GM23338 (cell line): Measurements from ENCODE around the gene SPTB. TPM values are rescaled to one million over a fixed set of nuclear protein-coding genes. Genes with fewer than 3 reads are reported as not detected.

Experiments
- ATAC-seq: fragments of 200-7000 bp; cut with Tn5 transposase; 3 replicates; pipeline ENCODE4 v1.9.1; 2020
- DNase-seq: peaks from one replicate; pipeline ENCODE4 v3.0.0-alpha.2; 2015; ENCODE audit warnings: low spot score
- H2AFZ ChIP-seq: fragments of 200-600 bp; sonication (generic); 2 replicates; pipeline ENCODE4 v1.8.0; 2016; ENCODE audit warnings: antibody characterized with exemption, mild to moderate bottlenecking, moderate library complexity
- H3F3A ChIP-seq: fragments of 200-600 bp; sonication (generic); replicated peaks from 2 replicates; pipeline ENCODE4 v1.8.0; 2017; ENCODE audit warnings: antibody characterized with exemption, mixed run types, low read depth
- H3K27ac ChIP-seq: fragments of 200-600 bp; sonication (generic); 2 replicates; pipeline ENCODE4 v1.6.1; 2016; ENCODE audit warnings: low read depth
- H3K27me3 ChIP-seq: fragments of 200-600 bp; sonication (generic); 2 replicates; pipeline ENCODE4 v1.8.0; 2016; ENCODE audit warnings: mild to moderate bottlenecking, mixed run types, moderate library complexity; ENCODE audit not compliant: insufficient read depth
- H3K36me3 ChIP-seq: fragments of 200-600 bp; sonication (generic); 2 replicates; pipeline ENCODE4 v1.8.0; 2016; ENCODE audit warnings: mild to moderate bottlenecking; ENCODE audit not compliant: insufficient read depth
- H3K4me1 ChIP-seq: fragments of 200-600 bp; sonication (generic); 2 replicates; pipeline ENCODE4 v1.8.0; 2016; ENCODE audit warnings: mild to moderate bottlenecking, moderate library complexity; ENCODE audit not compliant: insufficient read depth
- H3K4me2 ChIP-seq: fragments of 200-600 bp; sonication (generic); 2 replicates; pipeline ENCODE4 v1.7.1; 2017; ENCODE audit warnings: mixed run types
- H3K4me3 ChIP-seq: fragments of 200-600 bp; sonication (generic); 2 replicates; pipeline ENCODE4 v1.6.1; 2016; ENCODE audit warnings: mixed run types
- H3K79me2 ChIP-seq: fragments of 200-600 bp; sonication (generic); replicated peaks from 2 replicates; pipeline ENCODE4 v1.8.0; 2017; ENCODE audit warnings: mild to moderate bottlenecking; ENCODE audit not compliant: insufficient read depth
- H3K9me2 ChIP-seq: fragments of 200-600 bp; sonication (generic); 2 replicates; pipeline ENCODE4 v1.8.0; 2017; ENCODE audit not compliant: insufficient read depth
- H4K20me1 ChIP-seq: fragments of 200-600 bp; sonication (generic); replicated peaks from 2 replicates; pipeline ENCODE4 v1.8.0; 2017; ENCODE audit warnings: mild to moderate bottlenecking; ENCODE audit not compliant: insufficient read depth
- H3K27ac Mint-ChIP-seq: 2 replicates; pipeline ENCODE4 v1.8.0; 2020; ENCODE audit warnings: inconsistent platforms, mild to moderate bottlenecking, moderate library complexity, mixed read lengths
- H3K27me3 Mint-ChIP-seq: 3 replicates; pipeline ENCODE4 v1.8.0; 2022; ENCODE audit warnings: low read depth, mild to moderate bottlenecking, moderate library complexity, mixed read lengths, inconsistent platforms; ENCODE audit not compliant: insufficient read depth, poor library complexity
- H3K36me3 Mint-ChIP-seq: 3 replicates; pipeline ENCODE4 v1.8.0; 2021; ENCODE audit warnings: low read depth, mild to moderate bottlenecking, inconsistent platforms, moderate library complexity, mixed read lengths
- H3K4me1 Mint-ChIP-seq: 3 replicates; pipeline ENCODE4 v1.8.0; 2020; ENCODE audit warnings: mild to moderate bottlenecking, inconsistent platforms, mixed read lengths
- H3K4me3 Mint-ChIP-seq: 3 replicates; pipeline ENCODE4 v1.8.0; 2021; ENCODE audit warnings: moderate library complexity, mild to moderate bottlenecking, inconsistent platforms, mixed read lengths
- H3K9me3 Mint-ChIP-seq: 3 replicates; pipeline ENCODE4 v1.8.0; 2020; ENCODE audit warnings: moderate library complexity, mild to moderate bottlenecking, inconsistent platforms, mixed read lengths
- CREB1 ChIP-seq: fragments of 250-450 bp; sonication (Bioruptor Pico); IDR thresholded peaks from 2 replicates; pipeline ENCODE4 v1.5.0; 2020; ENCODE audit warnings: low read depth, mild to moderate bottlenecking, moderate library complexity
- EZH2 ChIP-seq: fragments of 200-600 bp; sonication (generic); IDR thresholded peaks from one replicate; pipeline ENCODE4 v1.8.0; 2017; ENCODE audit warnings: antibody characterized with exemption, mild to moderate bottlenecking, low read depth; ENCODE audit not compliant: unreplicated experiment
- EZH2phosphoT487 ChIP-seq: fragments of 200-600 bp; sonication (generic); IDR thresholded peaks from one replicate; pipeline ENCODE4 v1.8.1; 2018; ENCODE audit warnings: antibody characterized with exemption; ENCODE audit not compliant: unreplicated experiment
- JUNB ChIP-seq: IDR thresholded peaks from one replicate; pipeline ENCODE4 v1.6.1; 2016; ENCODE audit warnings: antibody characterized with exemption; ENCODE audit not compliant: unreplicated experiment
- NANOG ChIP-seq: IDR thresholded peaks from 2 replicates; pipeline ENCODE4 v1.6.1; 2016; ENCODE audit warnings: antibody characterized with exemption, borderline replicate concordance
- POLR2AphosphoS5 ChIP-seq: IDR thresholded peaks from 2 replicates; pipeline ENCODE4 v1.6.1; 2016; ENCODE audit warnings: antibody characterized with exemption, low read depth
- STAT1 ChIP-seq: IDR thresholded peaks from one replicate; pipeline ENCODE4 v1.6.1; 2016; ENCODE audit warnings: antibody characterized with exemption; ENCODE audit not compliant: unreplicated experiment
- ZNF114 ChIP-seq: fragments of 250-450 bp; sonication (Bioruptor Pico); IDR thresholded peaks from 2 replicates; pipeline ENCODE4 v1.5.0; 2020; ENCODE audit warnings: mild to moderate bottlenecking, moderate library complexity
- ZNF331 ChIP-seq: fragments of 250-450 bp; sonication (Bioruptor Pico); IDR thresholded peaks from 2 replicates; pipeline ENCODE4 v1.5.0; 2020; ENCODE audit warnings: low read depth, mild to moderate bottlenecking, moderate library complexity
- polyA plus RNA-seq: library from polyadenylated mRNA; unstranded; fragments of >200 nt; fragmentation: Nextera tagmentation; extraction: Ambion mirVana; gene quantifications from 2 replicates; pipeline ENCODE4 v1.2.1, GENCODE V29; 2016
- total RNA-seq: library from RNA; depleted of rRNA; stranded (reverse); fragments of >200 nt; shearing (Covaris generic); gene quantifications from 2 replicates; pipeline ENCODE4 v1.2.3, GENCODE V29; 2014
- TF ChIP-seq, protein P1 (sequence below), 2 experiments: fragments of 200-600 bp in 1 of 2; sonication (generic) in 1 of 2; conservative IDR thresholded peaks; 2 replicates each; pipeline versions ENCODE4 v1.5.1 to v1.6.1; 2016 to 2017; ENCODE audit warnings: antibody characterized with exemption in 2 of 2, low read depth in 2 of 2, mild to moderate bottlenecking in 2 of 2, moderate library complexity in 1 of 2
- TF ChIP-seq, protein P2 (sequence below): fragments of 250-450 bp; sonication (Bioruptor Pico); IDR thresholded peaks from 2 replicates; pipeline ENCODE4 v1.5.0; 2020; ENCODE audit warnings: mild to moderate bottlenecking, moderate library complexity
- TF ChIP-seq, protein P3 (sequence below): IDR thresholded peaks from one replicate; pipeline ENCODE4 v1.6.1; 2018; ENCODE audit warnings: antibody characterized with exemption; ENCODE audit not compliant: unreplicated experiment

The SPTB gene
- total and polyA plus RNA-seq, 2 experiments from 2014 or later = 1.1 to 1.9 TPM

DNA sequence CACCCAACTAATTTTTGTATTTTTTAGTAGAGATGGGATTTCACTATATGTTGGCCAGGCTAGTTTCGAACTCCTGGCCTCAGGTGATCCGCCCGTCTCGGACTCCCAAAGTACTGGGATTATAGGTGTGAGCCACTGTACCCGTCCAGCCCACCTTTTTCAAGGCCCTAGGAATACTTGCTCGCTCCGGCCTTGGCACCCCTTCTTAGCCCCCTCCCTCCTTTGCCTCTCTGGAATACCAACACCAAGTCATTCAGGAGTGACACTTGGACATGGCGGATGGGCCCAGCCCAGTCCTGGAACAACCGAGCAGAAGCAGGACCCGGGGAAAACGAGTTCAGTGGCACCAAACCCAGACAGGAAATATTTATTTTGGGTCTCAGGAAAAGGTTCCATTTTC, 146.4 kb downstream of the SPTB start:
- H3K4me1 ChIP-seq = peaks cover 8% of the 10 kb centered on the region
- no peak overlapping the region for H2AFZ ChIP-seq
- H3K27ac ChIP-seq = no peak overlapping the region
- H3K9me2 ChIP-seq = no peaks in the 10 kb centered on the region
- 0 out of 2 replicates have a peak, but pooled peaks cover 6% of the 10 kb centered on the region for H3F3A ChIP-seq
- Mint-ChIP-seq H3K36me3 (peaks cover 69% of the 10 kb centered on the region), H3K27me3 (peaks cover 10% of the 10 kb centered on the region), H3K4me3 (no peak overlapping the region), H3K9me3 (no peaks in the 10 kb centered on the region), H3K27ac (no peak overlapping the region), H3K4me1 (peaks cover 34% of the 10 kb centered on the region)
- H3K79me2 ChIP-seq = peaks cover 22% of the 10 kb centered on the region
- ATAC-seq (no peak), DNase-seq (no peak)
- H4K20me1 ChIP-seq = peaks cover 13% of the 10 kb centered on the region
- no peak for TF ChIP-seq POLR2AphosphoS5
- no peak for TF ChIP-seq JUNB
- no peak for TF ChIP-seq ZNF331 (CRISPR knock-in tag)
- TF ChIP-seq CREB1 (CRISPR knock-in tag) = no peak
- TF ChIP-seq, protein P1, sequence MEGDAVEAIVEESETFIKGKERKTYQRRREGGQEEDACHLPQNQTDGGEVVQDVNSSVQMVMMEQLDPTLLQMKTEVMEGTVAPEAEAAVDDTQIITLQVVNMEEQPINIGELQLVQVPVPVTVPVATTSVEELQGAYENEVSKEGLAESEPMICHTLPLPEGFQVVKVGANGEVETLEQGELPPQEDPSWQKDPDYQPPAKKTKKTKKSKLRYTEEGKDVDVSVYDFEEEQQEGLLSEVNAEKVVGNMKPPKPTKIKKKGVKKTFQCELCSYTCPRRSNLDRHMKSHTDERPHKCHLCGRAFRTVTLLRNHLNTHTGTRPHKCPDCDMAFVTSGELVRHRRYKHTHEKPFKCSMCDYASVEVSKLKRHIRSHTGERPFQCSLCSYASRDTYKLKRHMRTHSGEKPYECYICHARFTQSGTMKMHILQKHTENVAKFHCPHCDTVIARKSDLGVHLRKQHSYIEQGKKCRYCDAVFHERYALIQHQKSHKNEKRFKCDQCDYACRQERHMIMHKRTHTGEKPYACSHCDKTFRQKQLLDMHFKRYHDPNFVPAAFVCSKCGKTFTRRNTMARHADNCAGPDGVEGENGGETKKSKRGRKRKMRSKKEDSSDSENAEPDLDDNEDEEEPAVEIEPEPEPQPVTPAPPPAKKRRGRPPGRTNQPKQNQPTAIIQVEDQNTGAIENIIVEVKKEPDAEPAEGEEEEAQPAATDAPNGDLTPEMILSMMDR (conservative IDR thresholded peaks at IDR 0.05; ENCODE audit: low read depth in 2 of 2) = no peak
- no peak for TF ChIP-seq EZH2phosphoT487
- TF ChIP-seq, protein P2, sequence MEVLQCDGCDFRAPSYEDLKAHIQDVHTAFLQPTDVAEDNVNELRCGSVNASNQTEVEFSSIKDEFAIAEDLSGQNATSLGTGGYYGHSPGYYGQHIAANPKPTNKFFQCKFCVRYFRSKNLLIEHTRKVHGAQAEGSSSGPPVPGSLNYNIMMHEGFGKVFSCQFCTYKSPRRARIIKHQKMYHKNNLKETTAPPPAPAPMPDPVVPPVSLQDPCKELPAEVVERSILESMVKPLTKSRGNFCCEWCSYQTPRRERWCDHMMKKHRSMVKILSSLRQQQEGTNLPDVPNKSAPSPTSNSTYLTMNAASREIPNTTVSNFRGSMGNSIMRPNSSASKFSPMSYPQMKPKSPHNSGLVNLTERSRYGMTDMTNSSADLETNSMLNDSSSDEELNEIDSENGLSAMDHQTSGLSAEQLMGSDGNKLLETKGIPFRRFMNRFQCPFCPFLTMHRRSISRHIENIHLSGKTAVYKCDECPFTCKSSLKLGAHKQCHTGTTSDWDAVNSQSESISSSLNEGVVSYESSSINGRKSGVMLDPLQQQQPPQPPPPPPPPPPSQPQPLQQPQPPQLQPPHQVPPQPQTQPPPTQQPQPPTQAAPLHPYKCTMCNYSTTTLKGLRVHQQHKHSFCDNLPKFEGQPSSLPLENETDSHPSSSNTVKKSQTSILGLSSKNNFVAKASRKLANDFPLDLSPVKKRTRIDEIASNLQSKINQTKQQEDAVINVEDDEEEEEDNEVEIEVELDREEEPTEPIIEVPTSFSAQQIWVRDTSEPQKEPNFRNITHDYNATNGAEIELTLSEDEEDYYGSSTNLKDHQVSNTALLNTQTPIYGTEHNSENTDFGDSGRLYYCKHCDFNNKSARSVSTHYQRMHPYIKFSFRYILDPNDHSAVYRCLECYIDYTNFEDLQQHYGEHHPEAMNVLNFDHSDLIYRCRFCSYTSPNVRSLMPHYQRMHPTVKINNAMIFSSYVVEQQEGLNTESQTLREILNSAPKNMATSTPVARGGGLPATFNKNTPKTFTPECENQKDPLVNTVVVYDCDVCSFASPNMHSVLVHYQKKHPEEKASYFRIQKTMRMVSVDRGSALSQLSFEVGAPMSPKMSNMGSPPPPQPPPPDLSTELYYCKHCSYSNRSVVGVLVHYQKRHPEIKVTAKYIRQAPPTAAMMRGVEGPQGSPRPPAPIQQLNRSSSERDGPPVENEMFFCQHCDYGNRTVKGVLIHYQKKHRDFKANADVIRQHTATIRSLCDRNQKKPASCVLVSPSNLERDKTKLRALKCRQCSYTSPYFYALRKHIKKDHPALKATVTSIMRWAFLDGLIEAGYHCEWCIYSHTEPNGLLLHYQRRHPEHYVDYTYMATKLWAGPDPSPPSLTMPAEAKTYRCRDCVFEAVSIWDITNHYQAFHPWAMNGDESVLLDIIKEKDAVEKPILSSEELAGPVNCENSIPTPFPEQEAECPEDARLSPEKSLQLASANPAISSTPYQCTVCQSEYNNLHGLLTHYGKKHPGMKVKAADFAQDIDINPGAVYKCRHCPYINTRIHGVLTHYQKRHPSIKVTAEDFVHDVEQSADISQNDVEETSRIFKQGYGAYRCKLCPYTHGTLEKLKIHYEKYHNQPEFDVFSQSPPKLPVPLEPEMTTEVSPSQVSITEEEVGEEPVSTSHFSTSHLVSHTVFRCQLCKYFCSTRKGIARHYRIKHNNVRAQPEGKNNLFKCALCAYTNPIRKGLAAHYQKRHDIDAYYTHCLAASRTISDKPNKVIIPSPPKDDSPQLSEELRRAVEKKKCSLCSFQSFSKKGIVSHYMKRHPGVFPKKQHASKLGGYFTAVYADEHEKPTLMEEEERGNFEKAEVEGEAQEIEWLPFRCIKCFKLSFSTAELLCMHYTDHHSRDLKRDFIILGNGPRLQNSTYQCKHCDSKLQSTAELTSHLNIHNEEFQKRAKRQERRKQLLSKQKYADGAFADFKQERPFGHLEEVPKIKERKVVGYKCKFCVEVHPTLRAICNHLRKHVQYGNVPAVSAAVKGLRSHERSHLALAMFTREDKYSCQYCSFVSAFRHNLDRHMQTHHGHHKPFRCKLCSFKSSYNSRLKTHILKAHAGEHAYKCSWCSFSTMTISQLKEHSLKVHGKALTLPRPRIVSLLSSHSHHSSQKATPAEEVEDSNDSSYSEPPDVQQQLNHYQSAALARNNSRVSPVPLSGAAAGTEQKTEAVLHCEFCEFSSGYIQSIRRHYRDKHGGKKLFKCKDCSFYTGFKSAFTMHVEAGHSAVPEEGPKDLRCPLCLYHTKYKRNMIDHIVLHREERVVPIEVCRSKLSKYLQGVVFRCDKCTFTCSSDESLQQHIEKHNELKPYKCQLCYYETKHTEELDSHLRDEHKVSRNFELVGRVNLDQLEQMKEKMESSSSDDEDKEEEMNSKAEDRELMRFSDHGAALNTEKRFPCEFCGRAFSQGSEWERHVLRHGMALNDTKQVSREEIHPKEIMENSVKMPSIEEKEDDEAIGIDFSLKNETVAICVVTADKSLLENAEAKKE (CRISPR knock-in tag) = no peak
- no peak for TF ChIP-seq ZNF114 (CRISPR knock-in tag)
- no peak for TF ChIP-seq EZH2
- no peak for TF ChIP-seq STAT1
- TF ChIP-seq, protein P3, sequence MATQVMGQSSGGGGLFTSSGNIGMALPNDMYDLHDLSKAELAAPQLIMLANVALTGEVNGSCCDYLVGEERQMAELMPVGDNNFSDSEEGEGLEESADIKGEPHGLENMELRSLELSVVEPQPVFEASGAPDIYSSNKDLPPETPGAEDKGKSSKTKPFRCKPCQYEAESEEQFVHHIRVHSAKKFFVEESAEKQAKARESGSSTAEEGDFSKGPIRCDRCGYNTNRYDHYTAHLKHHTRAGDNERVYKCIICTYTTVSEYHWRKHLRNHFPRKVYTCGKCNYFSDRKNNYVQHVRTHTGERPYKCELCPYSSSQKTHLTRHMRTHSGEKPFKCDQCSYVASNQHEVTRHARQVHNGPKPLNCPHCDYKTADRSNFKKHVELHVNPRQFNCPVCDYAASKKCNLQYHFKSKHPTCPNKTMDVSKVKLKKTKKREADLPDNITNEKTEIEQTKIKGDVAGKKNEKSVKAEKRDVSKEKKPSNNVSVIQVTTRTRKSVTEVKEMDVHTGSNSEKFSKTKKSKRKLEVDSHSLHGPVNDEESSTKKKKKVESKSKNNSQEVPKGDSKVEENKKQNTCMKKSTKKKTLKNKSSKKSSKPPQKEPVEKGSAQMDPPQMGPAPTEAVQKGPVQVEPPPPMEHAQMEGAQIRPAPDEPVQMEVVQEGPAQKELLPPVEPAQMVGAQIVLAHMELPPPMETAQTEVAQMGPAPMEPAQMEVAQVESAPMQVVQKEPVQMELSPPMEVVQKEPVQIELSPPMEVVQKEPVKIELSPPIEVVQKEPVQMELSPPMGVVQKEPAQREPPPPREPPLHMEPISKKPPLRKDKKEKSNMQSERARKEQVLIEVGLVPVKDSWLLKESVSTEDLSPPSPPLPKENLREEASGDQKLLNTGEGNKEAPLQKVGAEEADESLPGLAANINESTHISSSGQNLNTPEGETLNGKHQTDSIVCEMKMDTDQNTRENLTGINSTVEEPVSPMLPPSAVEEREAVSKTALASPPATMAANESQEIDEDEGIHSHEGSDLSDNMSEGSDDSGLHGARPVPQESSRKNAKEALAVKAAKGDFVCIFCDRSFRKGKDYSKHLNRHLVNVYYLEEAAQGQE = no peak
- no peak for TF ChIP-seq NANOG
- H3K27me3 ChIP-seq = no peaks in the 10 kb centered on the region
- no peak overlapping the region for H3K4me2 ChIP-seq
- peaks cover 4% of the 10 kb centered on the region; the same call in 1 of the 2 replicates for H3K36me3 ChIP-seq
- no peak overlapping the region for H3K4me3 ChIP-seq
